ENCODE data around the gene QKI.

QKI gene

GRCh38 chr6:163491737-163492300 lies 77.3 kb downstream of the QKI start:
- DNase-seq = no peak

DNA sequence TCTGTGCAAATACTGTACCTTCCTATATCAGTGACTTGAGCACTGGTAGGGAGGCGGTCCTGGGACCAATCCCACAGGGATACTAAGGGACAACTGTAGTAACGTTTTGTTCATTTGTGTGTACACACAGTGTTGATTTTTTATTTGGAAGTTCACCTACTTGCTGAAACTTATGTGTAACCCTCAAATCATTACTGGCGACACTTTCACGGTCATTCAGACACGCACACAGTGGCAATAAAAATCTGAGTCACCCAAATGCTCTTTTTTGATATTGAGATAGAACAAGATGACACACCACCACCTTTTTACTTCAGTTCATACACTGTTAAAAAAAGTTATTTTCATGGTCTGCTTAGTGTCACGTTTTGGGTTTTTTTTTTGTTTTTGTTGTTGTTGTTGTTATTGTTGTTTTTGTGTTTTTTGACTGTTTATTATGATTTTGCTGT lies 79.8 kb downstream of the QKI start:
- no peak for DNase-seq

DNA sequence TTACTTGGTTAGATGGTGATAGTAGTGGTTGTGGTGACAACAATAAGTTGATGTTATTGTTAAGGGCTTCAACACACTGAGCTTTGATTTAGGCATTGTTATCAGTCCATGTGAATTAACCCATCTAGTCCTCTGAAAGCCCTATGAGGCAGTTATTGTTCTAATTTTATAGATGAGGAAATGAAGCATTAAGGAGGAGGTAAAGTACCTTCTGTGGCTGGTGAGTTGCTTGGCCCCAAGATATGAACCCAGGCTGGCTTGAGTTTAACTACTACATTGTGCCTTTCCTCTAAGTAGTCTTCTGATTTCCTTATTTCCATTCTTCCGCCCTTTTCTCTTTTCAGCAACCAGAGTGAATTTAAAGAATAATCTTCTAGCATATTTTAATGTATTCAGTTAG lies 81.7 kb downstream of the QKI start:
- DNase-seq = no peak

DNA sequence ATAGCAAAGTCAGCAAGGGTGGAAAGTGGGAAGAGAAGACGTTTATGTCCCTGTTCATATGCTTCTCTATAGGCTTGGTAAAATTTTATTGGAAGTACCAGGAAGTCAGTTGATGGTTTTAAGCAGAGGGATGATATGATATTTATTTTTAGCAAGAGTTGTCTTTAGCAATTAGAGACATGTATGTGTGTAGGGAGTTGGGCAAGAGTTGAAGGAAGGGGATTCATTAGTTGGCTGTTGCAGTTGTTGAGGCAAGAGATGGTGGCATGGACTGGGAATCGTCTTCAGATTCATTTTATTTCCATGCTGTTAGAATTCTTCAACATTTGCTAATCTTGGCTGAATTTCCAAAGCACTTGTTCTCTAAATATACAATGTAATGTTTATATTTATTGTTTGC lies 85.6 kb downstream of the QKI start:
- no peak for DNase-seq

DNA sequence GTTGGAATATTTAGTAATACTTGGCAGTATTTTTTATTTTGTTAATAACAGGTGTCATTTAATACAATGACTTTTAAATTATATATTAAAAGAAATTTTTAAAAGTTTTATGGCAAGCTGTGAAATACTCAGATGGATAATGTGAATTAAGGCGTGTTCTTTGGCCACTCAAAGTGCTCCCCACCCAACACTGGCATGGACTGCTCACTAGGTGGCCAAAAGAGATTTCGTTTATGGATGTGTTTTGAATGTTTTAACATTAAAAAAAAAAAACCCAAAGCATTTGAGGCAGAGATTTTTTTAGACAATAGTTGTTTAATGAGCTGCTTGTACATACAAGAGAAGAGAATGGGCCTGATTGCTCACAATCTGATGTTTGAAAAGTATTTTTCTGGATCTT lies 86.5 kb downstream of the QKI start:
- DNase-seq = no peak

DNA sequence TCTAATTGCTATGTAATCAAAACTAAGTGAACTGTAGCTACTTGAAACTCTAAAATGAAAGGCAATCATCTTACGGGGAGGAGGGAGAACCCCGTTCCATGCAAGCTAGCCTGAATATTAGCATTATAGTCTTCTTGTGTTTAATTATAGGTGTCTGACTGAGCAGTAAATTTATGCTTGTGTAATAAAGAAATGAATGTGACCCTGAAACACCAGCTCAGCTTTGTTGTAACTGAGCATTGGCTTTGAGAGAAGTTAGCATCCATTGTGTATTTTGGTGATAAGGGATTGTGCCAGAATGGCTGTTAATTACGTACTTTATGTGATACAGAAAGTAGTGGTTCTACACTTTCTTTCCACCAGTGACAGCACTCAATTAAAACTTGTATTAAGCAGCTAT lies 86.9 kb downstream of the QKI start:
- DNase-seq = no peak

- no peak for DNase-seq
Observed at GRCh38 chr6:163504984-163505640, 90.6 kb downstream of the QKI start.

- no peak for DNase-seq
Observed at GRCh38 chr6:163507965-163508364, 93.4 kb downstream of the QKI start.

DNA sequence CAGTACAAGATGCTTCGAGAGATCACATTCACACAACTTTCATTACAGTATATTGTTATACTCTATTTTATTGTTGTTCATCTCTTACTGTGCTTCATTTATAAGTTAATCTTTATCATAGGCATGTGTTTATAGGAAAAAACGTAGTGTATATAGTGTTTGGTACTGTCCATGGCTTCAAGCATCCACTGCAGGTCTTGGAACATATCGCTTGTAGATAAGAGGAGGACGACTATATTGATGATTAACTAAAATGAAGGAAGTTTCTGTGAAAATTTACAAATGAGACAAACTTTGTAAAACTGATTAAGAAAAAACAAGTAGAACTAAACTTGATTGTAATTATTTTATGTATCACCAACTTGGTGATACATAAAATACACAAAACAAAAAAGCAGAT lies 98.5 kb downstream of the QKI start:
- DNase-seq = no peak

DNA sequence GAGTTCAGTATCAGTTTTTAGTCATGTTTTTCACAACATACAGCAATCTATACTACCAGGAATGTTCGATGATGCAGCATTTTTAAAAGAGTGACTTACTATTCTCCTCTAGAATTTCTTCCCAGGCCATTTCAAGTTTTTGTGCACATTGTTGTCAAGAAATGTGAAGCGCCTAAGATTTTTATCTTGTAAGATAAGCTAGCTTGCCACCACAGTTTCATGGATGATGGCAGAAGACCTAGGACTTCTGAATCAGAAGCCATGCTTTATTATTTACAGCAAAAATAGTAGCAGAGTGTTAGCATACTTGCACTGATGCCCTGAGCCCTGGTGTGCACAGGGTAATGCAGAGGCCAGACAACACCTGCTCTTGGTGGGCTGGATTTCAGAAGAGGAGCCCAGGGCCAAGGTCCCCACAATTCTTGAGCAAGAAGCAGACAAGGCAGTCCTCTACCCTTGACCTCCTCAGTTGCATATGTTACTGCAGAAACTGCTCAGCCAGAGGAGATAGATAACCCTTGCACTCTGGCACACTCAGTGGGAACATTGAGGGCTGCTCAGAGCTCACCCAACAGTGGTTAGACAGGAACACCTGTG lies 99.2 kb downstream of the QKI start:
- no peak for DNase-seq

- DNase-seq = no peak
Observed at GRCh38 chr6:163516908-163517307, 102.4 kb downstream of the QKI start.

DNA sequence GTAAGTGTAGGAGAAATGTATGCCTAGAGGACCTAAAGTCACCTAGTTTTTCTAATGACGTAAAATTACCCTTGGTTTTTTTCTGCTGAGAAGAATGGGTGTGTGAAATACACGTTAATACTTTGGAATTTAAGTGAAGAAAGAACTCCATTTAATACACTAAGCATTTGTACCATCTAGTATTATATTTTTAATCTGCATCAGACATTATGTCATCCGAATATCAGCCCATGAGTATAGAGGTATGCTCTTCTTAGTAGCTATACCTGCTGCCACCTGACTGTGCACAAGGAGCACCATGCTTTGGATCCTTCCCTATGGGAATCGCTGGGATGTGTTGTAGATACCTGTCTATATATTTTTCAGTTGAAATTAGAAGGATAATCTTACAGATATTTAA lies 106.4 kb downstream of the QKI start:
- DNase-seq = no peak

- no peak for DNase-seq
Observed at GRCh38 chr6:163522033-163522432, 107.5 kb downstream of the QKI start.

DNA sequence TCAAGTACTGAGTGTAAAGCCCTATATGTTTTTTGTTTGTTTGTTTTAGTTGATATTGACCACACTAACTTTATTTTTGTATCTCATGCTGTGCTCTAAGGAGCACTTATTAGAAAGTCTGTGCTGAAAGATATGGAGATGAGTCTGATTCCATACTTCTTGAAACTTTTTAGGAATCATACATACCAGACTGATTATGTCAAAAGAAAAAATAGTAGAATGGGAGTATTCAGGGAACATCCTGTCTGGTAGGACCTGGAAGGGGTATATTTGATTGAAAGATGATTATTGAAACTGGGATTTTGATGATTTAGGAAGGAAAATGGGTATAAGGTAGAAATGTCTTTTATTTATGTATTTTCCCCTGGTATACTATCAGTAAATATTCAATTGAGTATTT lies 111.4 kb downstream of the QKI start:
- DNase-seq = no peak

DNA sequence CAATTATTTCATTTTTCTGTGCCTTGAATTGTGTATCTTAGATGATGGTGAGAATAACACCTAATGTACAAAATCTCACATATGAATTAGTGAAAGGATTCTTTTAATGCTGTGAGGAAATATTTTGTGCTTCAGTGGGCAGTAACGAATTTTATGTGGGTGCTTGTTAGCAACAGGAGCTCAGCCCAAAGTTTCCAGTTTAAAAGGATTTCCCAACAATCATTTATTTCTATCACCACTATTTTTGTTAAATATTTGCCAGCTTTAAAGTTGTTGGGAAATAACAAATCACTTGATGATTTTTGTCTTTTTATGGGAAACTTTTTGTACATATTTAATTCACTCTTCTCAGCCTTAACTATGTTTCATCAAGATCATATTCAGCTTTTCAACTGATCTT lies 111.8 kb downstream of the QKI start:
- DNase-seq = no peak

- no peak for DNase-seq
Observed at GRCh38 chr6:163527291-163527690, 112.8 kb downstream of the QKI start.

DNA sequence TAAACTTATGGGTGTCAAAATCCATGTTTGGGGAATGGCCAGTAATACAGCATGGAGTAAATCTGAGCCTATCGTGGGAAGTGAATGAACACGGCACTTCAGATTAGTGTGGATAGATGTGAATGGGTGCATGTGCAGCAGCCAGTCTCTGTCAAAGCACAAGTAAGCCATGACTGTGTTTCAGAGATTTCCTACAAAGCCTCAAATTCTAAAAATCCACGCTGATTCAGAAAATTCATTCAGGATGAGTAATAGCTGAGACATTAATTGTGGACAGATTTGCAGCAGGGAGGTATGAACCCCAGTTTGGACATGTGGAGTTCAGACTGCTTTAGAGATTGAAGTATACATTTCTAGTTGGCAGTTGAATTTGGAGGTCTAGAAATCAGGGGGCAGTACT lies 115.1 kb downstream of the QKI start:
- DNase-seq = no peak

GRCh38 chr6:163530406-163530805 lies 115.9 kb downstream of the QKI start:
- DNase-seq = no peak

GRCh38 chr6:163531122-163531521 lies 116.6 kb downstream of the QKI start:
- DNase-seq = no peak

GRCh38 chr6:163532526-163533078 lies 118.1 kb downstream of the QKI start:
- no peak for DNase-seq

GRCh38 chr6:163533443-163533842 lies 118.9 kb downstream of the QKI start:
- peak; percentile 53 for DNase-seq

DNA sequence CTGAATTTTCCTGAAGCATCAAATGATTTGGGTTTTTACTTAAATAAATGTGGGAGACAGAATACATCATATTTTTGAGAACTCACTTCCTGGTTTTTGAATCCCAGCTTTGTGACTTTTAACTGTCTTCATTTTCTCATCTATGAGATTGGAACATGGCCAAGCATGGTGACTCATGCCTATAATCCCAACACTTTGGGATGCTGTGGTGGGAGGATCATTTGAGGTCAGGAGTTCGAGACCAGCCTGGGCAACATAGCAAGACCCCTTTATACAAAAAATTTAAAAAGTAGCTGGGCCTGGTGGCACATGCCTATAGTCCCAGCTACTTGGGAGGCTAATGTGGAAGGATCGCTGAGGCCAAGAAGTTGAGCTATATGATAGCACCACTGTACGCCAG lies 122.3 kb downstream of the QKI start:
- no peak for DNase-seq

- no peak for DNase-seq
Observed at GRCh38 chr6:163538331-163538730, 123.8 kb downstream of the QKI start.

- no peak for DNase-seq
Observed at GRCh38 chr6:163539101-163539762, 124.7 kb downstream of the QKI start.
